Neural progenitor cell (in vitro differentiated cells): ENCODE measurements around the gene ZFHX3. TPM values are rescaled to one million over a fixed set of nuclear protein-coding genes. Genes with fewer than 3 reads are reported as not detected.
A peak's percentile ranks its signal among the peaks of the same experiment; 100 is the strongest.

ENCODE experiments used
- DNase-seq: peaks from one replicate; pipeline ENCODE4 v3.0.0-alpha.2; 2016; ENCODE audit warnings: low spot score
- H2AFZ ChIP-seq: fragments of 200-600 bp; sonication (generic); replicated peaks from 2 replicates; pipeline ENCODE4 v1.6.1; 2016; ENCODE audit warnings: antibody characterized with exemption
- H3F3A ChIP-seq: fragments of 200-600 bp; sonication (generic); 2 replicates; pipeline ENCODE4 v1.6.1; 2016; ENCODE audit warnings: antibody characterized with exemption, low read depth
- H3K27ac ChIP-seq: fragments of 200-600 bp; sonication (generic); 2 replicates; pipeline ENCODE4 v1.5.1; 2016; ENCODE audit warnings: mild to moderate bottlenecking
- H3K27me3 ChIP-seq: fragments of 200-600 bp; sonication (generic); 2 replicates; pipeline ENCODE4 v1.6.1; 2016; ENCODE audit warnings: mild to moderate bottlenecking, moderate library complexity
- H3K36me3 ChIP-seq: fragments of 200-600 bp; sonication (generic); 2 replicates; pipeline ENCODE4 v1.5.1; 2016
- H3K4me1 ChIP-seq: fragments of 200-600 bp; sonication (generic); 2 replicates; pipeline ENCODE4 v1.6.1; 2016; ENCODE audit warnings: mixed run types
- H3K4me2 ChIP-seq: fragments of 200-600 bp; sonication (generic); 2 replicates; pipeline ENCODE4 v1.6.1; 2016
- H3K4me3 ChIP-seq: fragments of 200-600 bp; sonication (generic); 2 replicates; pipeline ENCODE4 v1.5.1; 2016
- H3K79me2 ChIP-seq: fragments of 200-600 bp; sonication (generic); 2 replicates; pipeline ENCODE4 v1.6.1; 2016; ENCODE audit warnings: low read depth
- H3K9ac ChIP-seq: fragments of 200-600 bp; sonication (generic); 2 replicates; pipeline ENCODE4 v1.6.1; 2016
- H3K9me3 ChIP-seq: fragments of 200-600 bp; sonication (generic); 2 replicates; pipeline ENCODE4 v1.5.1; 2016; ENCODE audit warnings: low read depth
- H4K20me1 ChIP-seq: fragments of 200-600 bp; sonication (generic); 2 replicates; pipeline ENCODE4 v1.6.1; 2016; ENCODE audit warnings: low read depth
- H3K27ac Mint-ChIP-seq: 3 replicates; pipeline ENCODE4 v1.8.0; 2021; ENCODE audit warnings: mixed read lengths
- H3K27me3 Mint-ChIP-seq: 2 replicates; pipeline ENCODE4 v1.8.0; 2022; ENCODE audit warnings: low read depth, mild to moderate bottlenecking, inconsistent platforms, moderate library complexity, mixed read lengths; ENCODE audit not compliant: insufficient read depth
- H3K36me3 Mint-ChIP-seq: 3 replicates; pipeline ENCODE4 v1.8.0; 2021; ENCODE audit warnings: mixed read lengths
- H3K4me1 Mint-ChIP-seq: 3 replicates; pipeline ENCODE4 v1.8.0; 2021; ENCODE audit warnings: mixed read lengths
- H3K4me3 Mint-ChIP-seq: 3 replicates; pipeline ENCODE4 v1.8.0; 2021; ENCODE audit warnings: mild to moderate bottlenecking, moderate library complexity, mixed read lengths
- H3K9me3 Mint-ChIP-seq: 3 replicates; pipeline ENCODE4 v1.8.0; 2020; ENCODE audit warnings: mixed read lengths
- EZH2 ChIP-seq: fragments of 200-600 bp; sonication (generic); IDR thresholded peaks from 2 replicates; pipeline ENCODE4 v1.6.1; 2017; ENCODE audit warnings: antibody characterized with exemption, mild to moderate bottlenecking, moderate library complexity
- EZH2phosphoT487 ChIP-seq: fragments of 200-600 bp; sonication (generic); IDR thresholded peaks from 2 replicates; pipeline ENCODE4 v1.6.1; 2017; ENCODE audit warnings: antibody characterized with exemption
- total RNA-seq: library from RNA; depleted of rRNA; stranded (reverse); fragments of >200 nt; gene quantifications from 2 replicates; pipeline ENCODE4 v1.2.3, GENCODE V29; 2015; ENCODE audit warnings: low replicate concordance
- TF ChIP-seq, protein P1 (sequence below): fragments of 200-600 bp; sonication (generic); IDR thresholded peaks from 2 replicates; pipeline ENCODE4 v1.5.1; 2017; ENCODE audit warnings: antibody characterized with exemption, mild to moderate bottlenecking

Gene ZFHX3
- total RNA-seq, 1 donor from 2014 or later, result 2.4 TPM

DNA sequence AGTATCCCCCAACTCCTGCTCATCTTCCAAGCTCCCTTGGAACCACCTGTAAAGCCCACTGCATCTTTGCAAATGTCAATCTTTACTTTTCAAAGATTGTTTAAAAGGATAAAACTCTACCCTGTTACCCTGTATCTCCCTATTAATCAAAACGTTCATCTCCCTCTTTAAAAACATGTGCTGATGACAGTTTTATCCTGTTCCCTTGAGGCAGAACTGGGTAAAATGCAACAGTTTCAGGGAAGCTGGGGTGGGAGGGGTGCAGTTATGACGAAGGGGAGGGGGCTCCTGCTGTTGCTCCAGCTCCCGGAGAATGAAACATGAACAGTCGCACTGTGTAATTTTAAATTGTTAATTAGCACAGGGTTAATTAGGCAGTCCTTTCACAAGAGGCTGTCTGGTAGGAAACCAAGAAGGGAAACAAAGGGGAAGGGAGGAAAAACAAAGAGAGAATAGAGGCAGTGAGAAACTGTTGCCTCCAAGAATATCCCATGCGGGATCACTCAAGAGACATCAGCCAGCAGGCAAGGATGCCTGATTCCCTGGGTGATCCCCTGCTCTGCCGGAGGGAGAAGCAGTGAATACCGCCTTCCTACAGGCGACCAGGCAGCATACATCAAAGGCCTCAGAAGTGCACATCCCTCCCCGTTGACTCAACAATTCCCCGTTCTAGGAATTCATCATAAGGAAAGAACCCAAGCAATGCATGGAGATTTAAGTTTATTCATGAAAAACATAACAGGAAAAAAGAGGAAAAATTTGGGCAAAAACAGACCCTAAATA, 84.2 kb downstream of the ZFHX3 start:
- no peak overlapping the region for H2AFZ ChIP-seq
- H3K27me3 ChIP-seq, result no peaks in the 10 kb centered on the region
- TF ChIP-seq EZH2, result no peak
- TF ChIP-seq, protein P1, sequence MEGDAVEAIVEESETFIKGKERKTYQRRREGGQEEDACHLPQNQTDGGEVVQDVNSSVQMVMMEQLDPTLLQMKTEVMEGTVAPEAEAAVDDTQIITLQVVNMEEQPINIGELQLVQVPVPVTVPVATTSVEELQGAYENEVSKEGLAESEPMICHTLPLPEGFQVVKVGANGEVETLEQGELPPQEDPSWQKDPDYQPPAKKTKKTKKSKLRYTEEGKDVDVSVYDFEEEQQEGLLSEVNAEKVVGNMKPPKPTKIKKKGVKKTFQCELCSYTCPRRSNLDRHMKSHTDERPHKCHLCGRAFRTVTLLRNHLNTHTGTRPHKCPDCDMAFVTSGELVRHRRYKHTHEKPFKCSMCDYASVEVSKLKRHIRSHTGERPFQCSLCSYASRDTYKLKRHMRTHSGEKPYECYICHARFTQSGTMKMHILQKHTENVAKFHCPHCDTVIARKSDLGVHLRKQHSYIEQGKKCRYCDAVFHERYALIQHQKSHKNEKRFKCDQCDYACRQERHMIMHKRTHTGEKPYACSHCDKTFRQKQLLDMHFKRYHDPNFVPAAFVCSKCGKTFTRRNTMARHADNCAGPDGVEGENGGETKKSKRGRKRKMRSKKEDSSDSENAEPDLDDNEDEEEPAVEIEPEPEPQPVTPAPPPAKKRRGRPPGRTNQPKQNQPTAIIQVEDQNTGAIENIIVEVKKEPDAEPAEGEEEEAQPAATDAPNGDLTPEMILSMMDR, result no peak
- no peak for TF ChIP-seq EZH2phosphoT487
- H3K9me3 ChIP-seq, result no peaks in the 10 kb centered on the region
- Mint-ChIP-seq H3K4me1 (peaks cover 24% of the 10 kb centered on the region), H3K4me3 (no peak overlapping the region), H3K27ac (no peak overlapping the region), H3K36me3 (peaks cover 47% of the 10 kb centered on the region), H3K9me3 (peaks cover 17% of the 10 kb centered on the region), H3K27me3 (peaks cover 2% of the 10 kb centered on the region)
- no peak overlapping the region for H3K4me3 ChIP-seq
- no peaks in the 10 kb centered on the region for H3F3A ChIP-seq
- H3K9ac ChIP-seq, result no peak overlapping the region
- no peaks in the 10 kb centered on the region for H3K79me2 ChIP-seq
- no peak overlapping the region for H3K27ac ChIP-seq
- peaks cover 11% of the 10 kb centered on the region for H3K4me1 ChIP-seq
- H4K20me1 ChIP-seq, result no peaks in the 10 kb centered on the region
- no peaks in the 10 kb centered on the region for H3K36me3 ChIP-seq
- H3K4me2 ChIP-seq, result peak overlapping the region; percentile 14
- peak; percentile 46 for DNase-seq

DNA sequence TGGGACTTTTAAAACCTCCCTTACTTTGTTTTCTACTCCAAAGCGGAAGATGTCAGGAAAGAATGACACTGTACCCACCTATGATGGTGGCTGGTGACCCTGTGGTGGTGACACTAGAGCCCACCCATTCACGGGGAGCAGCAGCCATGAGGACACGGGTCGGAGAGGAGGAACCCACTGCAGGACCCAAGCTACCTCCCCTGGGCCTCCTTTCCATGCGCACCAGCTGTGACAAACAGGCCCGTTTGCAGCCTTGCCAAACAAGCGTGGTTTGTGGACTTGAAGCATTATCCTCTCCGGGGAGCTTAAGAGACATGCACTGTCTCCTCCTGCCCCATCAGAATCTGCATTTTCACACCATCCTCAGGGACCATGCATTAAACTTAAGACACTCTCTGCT, 85.6 kb downstream of the ZFHX3 start:
- H3F3A ChIP-seq, result no peaks in the 10 kb centered on the region
- no peaks in the 10 kb centered on the region for H4K20me1 ChIP-seq
- no peak for TF ChIP-seq EZH2
- TF ChIP-seq, protein P1, result no peak
- no peak for TF ChIP-seq EZH2phosphoT487
- H3K27me3 ChIP-seq, result no peaks in the 10 kb centered on the region
- Mint-ChIP-seq H3K4me3 (no peak overlapping the region), H3K36me3 (peaks cover 52% of the 10 kb centered on the region), H3K4me1 (peaks cover 21% of the 10 kb centered on the region), H3K27me3 (peaks cover 2% of the 10 kb centered on the region), H3K27ac (no peak overlapping the region), H3K9me3 (peaks cover 22% of the 10 kb centered on the region)
- peaks cover 11% of the 10 kb centered on the region for H3K4me1 ChIP-seq
- H3K9me3 ChIP-seq, result no peaks in the 10 kb centered on the region
- H3K36me3 ChIP-seq, result no peaks in the 10 kb centered on the region
- DNase-seq, result no peak
- H3K9ac ChIP-seq, result no peak overlapping the region
- H3K4me3 ChIP-seq, result no peak overlapping the region
- no peak overlapping the region for H2AFZ ChIP-seq
- no peak overlapping the region for H3K27ac ChIP-seq
- H3K79me2 ChIP-seq, result no peaks in the 10 kb centered on the region
- H3K4me2 ChIP-seq, result no peak overlapping the region

GRCh38 chr16:72961863-72962262, 86.1 kb downstream of the ZFHX3 start:
- DNase-seq, result no peak
- no peaks in the 10 kb centered on the region for H4K20me1 ChIP-seq

More at GRCh38 chr16:72961863-72962262, 86.1 kb downstream of the ZFHX3 start:
- no peak overlapping the region for H3K4me2 ChIP-seq
- H2AFZ ChIP-seq, result no peak overlapping the region
- Mint-ChIP-seq H3K36me3 (peaks cover 52% of the 10 kb centered on the region), H3K9me3 (peaks cover 25% of the 10 kb centered on the region), H3K27me3 (peaks cover 2% of the 10 kb centered on the region), H3K27ac (no peak overlapping the region), H3K4me3 (peak overlapping the region; percentile 21), H3K4me1 (peaks cover 21% of the 10 kb centered on the region)
- no peaks in the 10 kb centered on the region for H3K79me2 ChIP-seq
- no peaks in the 10 kb centered on the region for H3K36me3 ChIP-seq
- no peak overlapping the region for H3K27ac ChIP-seq
- no peak overlapping the region for H3K9ac ChIP-seq
- peaks cover 11% of the 10 kb centered on the region for H3K4me1 ChIP-seq
- H3K27me3 ChIP-seq, result no peaks in the 10 kb centered on the region
- no peak overlapping the region for H3K4me3 ChIP-seq
- H3F3A ChIP-seq, result no peaks in the 10 kb centered on the region
- TF ChIP-seq, protein P1, result no peak
- TF ChIP-seq EZH2 (no peak), EZH2phosphoT487 (no peak)
- no peaks in the 10 kb centered on the region for H3K9me3 ChIP-seq
